ENCODE results near the gene ZNF555.

DNA sequence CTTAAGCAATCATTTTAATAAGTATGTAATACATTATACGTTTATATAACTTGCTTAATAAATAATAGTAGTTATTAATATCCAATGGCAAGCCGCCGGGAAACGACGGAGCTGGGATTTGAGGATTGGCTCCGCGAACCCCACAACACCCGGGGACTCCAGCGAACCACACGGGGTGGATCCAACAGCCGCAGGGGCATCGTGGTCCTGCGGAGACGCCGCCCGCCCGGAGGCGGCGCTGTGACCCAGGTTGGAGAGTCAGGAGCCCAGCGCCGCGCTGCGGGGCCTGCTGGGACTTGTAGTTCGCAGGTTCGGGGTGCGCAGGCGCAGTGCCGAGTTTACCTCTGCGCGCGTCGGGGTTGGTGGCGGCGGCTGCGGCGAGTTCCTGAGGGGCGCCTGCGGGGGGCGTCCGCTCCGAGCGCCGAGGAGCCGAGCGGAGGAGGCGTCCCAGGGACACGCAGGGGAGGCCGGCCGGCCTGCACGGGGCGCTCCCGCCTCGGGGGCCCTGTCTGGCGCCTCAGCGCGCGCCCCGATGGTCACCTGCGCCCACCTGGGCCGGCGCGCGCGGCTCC is 21.6 kb upstream of the ZNF555 start, which contains the start of gene ZNF554:
- TF ChIP-seq, protein P1, sequence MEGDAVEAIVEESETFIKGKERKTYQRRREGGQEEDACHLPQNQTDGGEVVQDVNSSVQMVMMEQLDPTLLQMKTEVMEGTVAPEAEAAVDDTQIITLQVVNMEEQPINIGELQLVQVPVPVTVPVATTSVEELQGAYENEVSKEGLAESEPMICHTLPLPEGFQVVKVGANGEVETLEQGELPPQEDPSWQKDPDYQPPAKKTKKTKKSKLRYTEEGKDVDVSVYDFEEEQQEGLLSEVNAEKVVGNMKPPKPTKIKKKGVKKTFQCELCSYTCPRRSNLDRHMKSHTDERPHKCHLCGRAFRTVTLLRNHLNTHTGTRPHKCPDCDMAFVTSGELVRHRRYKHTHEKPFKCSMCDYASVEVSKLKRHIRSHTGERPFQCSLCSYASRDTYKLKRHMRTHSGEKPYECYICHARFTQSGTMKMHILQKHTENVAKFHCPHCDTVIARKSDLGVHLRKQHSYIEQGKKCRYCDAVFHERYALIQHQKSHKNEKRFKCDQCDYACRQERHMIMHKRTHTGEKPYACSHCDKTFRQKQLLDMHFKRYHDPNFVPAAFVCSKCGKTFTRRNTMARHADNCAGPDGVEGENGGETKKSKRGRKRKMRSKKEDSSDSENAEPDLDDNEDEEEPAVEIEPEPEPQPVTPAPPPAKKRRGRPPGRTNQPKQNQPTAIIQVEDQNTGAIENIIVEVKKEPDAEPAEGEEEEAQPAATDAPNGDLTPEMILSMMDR (conservative IDR thresholded peaks at IDR 0.05; ENCODE audit: low read depth, low read length), result peak; percentile 74
- TF ChIP-seq EZH2 (IDR thresholded peaks at IDR 0.05; ENCODE audit: low read length, unreplicated experiment), result no peak
